Midbrain (tissue), 1 donor: ENCODE results near the gene TCERG1.
"Not testable (repeated sequence)": the region's sequence is repeated elsewhere in the genome, so short reads cannot be mapped to it uniquely, and the experiment has no call there.

ENCODE experiments used
- DNase-seq: peaks from one replicate; lab custom pipeline; 2025; lab: John Stamatoyannopoulos, UW

TCERG1 gene

DNA sequence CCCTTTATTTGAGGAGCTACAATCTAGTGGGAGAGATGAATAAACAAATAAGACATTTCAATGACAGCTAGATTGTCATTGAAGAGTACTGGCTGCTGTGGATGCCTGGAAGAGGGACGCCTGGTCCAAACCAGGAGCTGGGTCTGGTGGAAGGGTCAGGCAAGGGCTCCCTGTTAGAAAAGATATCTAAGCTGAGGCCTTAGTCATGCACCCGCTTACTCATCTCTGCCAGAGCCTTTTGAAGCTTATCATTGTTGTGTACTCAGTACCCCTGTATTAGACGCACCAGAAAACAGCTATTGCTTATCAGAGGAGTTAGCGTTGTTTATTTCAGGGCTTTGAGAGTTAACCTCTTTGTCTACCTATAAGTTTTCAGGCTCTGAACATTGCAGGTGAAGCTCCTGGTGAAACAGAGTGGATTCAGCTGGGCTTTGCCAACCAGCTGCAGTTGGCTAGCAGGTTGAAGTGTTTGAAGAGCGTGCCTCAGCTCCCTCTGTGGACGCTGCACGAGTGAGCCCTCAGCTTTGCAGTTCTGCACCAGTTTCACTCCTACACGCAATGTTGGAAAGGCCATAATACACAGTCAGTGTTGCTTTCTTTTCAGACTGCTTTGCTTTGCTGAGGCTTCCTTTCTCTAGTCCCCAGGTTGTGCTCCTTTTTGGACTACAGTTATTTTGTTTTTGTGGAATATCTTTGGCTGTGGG is 74.4 kb downstream of the TCERG1 start:
- DNase-seq, result no peak

DNA sequence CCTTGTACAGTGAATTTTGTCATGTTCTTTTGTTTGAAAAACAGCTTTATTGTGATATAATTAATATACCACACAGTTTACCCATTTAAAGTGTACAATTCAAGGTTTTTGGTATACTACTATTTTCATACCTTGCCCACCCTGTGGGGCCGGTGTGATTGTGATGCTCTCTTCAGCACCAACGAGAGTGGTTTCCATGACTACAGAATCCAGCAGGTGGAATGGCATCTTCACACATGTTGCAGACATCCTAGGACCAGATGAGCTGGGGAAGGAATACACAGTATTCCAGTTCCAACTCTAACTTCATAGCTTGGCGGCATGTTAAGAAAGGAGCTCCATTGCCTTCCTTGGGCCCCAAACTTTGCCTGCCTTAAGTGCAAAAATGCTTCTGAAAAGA is 76.6 kb downstream of the TCERG1 start:
- DNase-seq, result no peak

DNA sequence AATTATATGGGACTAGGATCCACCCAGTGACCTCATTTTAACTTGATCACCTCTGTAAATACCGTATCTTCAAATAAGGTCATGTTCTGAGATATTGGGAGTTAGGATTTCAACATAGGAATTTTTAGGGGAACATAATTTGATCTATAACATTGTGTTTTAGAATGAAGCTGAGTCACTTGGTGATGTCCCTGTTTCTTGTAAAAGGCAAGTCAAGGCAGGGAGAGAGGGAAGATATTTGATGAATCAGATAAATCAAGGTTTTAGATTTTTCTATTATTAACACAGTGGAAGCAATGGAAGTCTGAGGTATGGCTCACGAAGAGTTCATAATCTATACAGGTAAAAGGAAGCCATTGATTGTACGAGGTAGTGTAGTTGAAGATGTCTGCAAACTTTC is 80.7 kb downstream of the TCERG1 start:
- no peak for DNase-seq

GRCh38 chr5:146528236-146528635 is 81.1 kb downstream of the TCERG1 start:
- DNase-seq, result peak; percentile 16

DNA sequence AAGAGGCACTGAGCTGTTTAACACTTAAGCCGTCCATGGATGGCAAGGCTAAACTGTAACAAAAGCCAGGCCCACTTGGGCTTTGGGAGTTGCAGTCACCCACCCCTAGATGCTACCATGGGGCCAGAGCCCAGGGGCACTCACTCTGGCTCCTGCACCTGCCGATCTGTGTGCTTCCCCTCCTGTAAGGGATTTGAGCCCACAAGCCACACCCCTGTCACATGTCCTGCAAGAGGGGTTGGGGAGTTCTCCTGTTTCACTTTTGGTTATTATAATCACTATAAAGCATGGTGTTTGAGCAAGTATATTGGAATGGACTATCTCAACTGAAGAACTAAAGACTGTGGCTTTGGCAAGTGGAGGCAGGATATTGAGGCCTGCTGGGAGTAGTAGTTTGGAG is 82.9 kb downstream of the TCERG1 start:
- DNase-seq, result no peak

DNA sequence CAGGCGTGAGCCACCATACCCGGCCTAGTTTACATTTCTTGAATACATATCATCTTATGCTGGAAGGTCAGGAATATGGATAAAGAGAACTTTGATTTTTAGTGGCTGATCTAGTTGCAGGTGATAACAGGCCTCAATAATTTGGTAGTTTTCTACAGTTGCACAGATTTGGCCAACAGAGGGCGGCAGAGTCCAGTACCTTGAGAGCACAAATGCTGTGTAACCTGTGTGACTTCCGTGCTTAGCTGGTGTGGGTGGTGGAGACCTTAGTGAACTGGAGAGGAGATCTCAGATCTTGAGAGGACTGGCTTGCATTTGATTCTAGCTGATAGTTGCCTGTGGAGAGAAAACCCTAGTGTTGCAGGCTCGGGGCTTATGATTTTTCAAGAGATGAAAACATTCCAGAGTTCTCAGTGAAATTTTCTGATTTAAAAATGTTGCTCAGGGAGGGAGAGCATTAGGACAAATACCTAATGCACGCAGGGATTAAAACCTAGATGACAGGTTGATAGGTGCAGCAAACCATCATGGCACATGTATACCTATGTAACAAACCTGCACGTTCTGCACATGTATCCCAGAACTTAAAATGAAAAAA is 86.2 kb downstream of the TCERG1 start:
- DNase-seq, result peak; percentile 81

DNA sequence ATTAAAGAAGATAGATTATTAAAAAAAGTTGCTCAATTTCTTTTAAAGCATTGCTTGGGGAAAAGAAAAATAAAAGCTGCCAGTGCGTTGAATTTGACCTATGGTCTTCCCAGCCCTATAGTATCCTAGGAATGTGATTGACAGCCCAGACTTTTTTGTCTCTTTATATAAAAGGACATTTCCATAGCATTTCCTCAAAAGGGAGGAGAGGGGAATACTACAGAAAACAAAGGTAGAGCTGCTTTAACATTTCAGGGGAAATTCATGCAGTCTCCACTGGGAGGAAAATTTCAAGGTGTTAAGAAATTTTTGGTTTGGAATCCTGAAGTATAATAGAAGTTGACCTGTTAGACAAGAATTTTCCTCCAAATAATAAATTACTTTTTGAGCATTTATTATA is 86.7 kb downstream of the TCERG1 start:
- no peak for DNase-seq

GRCh38 chr5:146538432-146538831 is 91.3 kb downstream of the TCERG1 start:
- no peak for DNase-seq

GRCh38 chr5:146539973-146540372 is 92.8 kb downstream of the TCERG1 start:
- no peak for DNase-seq

DNA sequence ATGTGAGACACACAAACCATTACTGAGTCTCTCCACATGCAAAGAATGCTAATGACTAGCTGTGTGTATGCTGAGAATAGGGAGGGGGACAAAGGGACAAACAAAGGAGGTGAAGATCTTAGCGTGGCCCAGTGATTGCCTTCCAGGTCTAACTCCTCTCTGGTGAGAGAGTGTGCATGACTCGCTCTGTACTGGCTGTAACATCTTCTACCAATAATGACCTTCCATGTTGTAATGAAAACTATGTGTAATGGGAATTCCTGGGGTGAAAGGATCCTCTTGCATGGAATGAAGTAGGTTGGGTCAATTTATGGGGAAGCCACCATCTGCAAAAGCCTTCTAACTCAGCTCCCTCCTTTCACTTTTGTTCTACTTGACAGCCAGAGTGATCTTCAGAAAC is 93.3 kb downstream of the TCERG1 start:
- DNase-seq, result no peak

DNA sequence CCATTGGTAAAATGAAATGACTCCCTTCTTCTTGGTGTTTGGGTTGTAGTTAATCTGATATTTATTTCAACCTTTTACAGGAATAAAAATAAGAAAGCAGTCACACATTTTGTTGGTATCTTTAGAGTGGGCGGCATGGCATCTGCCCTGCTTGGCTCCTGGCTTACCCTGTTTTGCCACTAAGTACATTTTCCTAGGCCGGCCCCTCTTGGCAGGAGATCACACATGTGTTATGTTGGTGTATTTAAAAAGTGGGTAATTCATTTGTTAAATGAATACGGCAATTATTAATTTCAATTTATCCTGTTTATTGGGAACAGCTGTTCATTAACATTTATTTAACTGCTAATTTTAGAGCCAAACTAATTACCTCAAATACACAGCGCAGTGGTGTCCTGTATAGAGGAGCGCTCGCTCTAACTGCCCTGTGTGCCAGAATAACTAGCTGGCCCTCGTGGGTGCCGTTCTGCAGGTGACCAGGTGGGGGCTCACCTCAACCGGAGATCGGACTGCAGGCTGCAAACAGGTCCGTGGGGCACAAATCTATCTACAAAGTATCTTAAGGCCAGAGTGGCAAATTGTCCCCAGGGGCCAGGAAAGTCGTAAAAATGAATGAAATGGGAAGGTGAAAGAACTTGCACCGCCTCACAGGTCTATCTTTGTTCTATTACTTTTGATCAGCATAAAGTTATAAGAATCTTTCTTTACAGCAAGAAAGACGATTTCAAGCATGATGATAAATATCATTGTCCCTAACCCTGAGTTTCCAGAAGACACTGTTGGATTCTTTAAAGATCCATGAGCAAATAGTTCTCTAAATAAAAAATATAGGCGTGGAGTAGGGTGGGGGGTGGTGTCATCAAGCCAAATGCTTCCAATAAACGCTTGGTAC is 95.1 kb downstream of the TCERG1 start:
- peak; percentile 68 for DNase-seq

GRCh38 chr5:146544232-146544631 is 97.1 kb downstream of the TCERG1 start:
- no peak for DNase-seq

- DNase-seq, result no peak
Measured at GRCh38 chr5:146548781-146549449, 101.8 kb downstream of the TCERG1 start.

GRCh38 chr5:146549615-146550014 is 102.5 kb downstream of the TCERG1 start:
- no peak for DNase-seq

GRCh38 chr5:146553446-146553845 is 106.3 kb downstream of the TCERG1 start:
- DNase-seq, result no peak

- not testable (repeated sequence) for DNase-seq
Measured at GRCh38 chr5:146556884-146557283, 109.8 kb downstream of the TCERG1 start.

DNA sequence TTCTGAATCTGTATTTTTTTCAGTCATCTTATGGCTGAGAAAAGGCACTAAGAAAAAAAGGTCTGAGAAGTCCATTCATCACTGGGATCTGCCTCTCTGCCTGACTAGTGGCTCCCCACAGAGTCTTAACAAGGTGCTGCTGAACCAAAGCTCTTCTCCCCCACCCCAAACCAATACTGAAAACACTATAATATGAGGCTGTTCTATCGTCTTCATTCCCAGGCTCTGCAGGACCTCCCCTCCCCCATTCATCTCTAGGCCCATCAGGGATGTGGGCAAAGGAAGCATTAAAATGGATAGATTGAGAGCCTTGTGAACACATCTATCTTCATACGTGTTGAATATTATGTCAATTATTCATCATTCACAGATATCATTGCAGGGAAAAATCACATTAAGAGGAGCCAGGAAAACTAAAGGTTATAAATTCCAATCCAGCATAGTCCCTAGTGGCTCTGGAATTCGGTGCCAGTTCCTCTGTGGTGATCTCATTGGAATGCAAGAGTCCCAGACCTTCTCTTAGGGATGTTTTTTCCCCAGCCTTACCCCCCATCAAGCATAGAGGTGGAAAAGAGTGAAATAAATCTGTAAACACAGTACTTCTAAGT is 113.2 kb downstream of the TCERG1 start:
- DNase-seq, result no peak
